Stimulated activated CD4-positive, alpha-beta T cell treated with anti-CD3 and anti-CD28 coated beads, Interleukin-4, amount 100 ng/mL, for 4 hours (primary cell): Measurements from ENCODE around the gene ZNF92.
"Not testable (repeated sequence)": the region's sequence is repeated elsewhere in the genome, so short reads cannot be mapped to it uniquely, and the experiment has no call there.

Source experiments
- DNase-seq, 2 experiments: peaks; one replicate each; pipeline ENCODE4 v3.0.0-alpha.2; 2020

The ZNF92 gene

GRCh38 chr7:65373608-65374351 lies at the start of gene ZNF92:
Gene ZNF92, plus strand, starts transcription at chr7:65373855. Its CDS starts 143 bp downstream, at chr7:65373998.
- DNase-seq = peak; percentile 90 to 93

GRCh38 chr7:65325793-65326432 lies 47.7 kb upstream of the ZNF92 start:
- no peak for DNase-seq

- DNase-seq = no peak
Observed at GRCh38 chr7:65338346-65338745, 35.3 kb upstream of the ZNF92 start.

GRCh38 chr7:65339257-65339656 lies 34.4 kb upstream of the ZNF92 start:
- DNase-seq = no peak

- no peak for DNase-seq
Observed at GRCh38 chr7:65342723-65343629, 30.7 kb upstream of the ZNF92 start.

GRCh38 chr7:65344541-65344940 lies 29.1 kb upstream of the ZNF92 start:
- DNase-seq = not testable (repeated sequence)

GRCh38 chr7:65354263-65354662 lies 19.4 kb upstream of the ZNF92 start:
- no peak for DNase-seq

GRCh38 chr7:65369843-65370242 lies 3.8 kb upstream of the ZNF92 start:
- no peak for DNase-seq

- no peak for DNase-seq
Observed at GRCh38 chr7:65371468-65371867, 2.2 kb upstream of the ZNF92 start.

- DNase-seq = no peak
Observed at GRCh38 chr7:65379318-65379717, 5.7 kb downstream of the ZNF92 start.

GRCh38 chr7:65381742-65382141 lies 8.1 kb downstream of the ZNF92 start:
- DNase-seq = no peak

GRCh38 chr7:65382452-65382851 lies 8.8 kb downstream of the ZNF92 start:
- DNase-seq = no peak

GRCh38 chr7:65387891-65388290 lies 14.2 kb downstream of the ZNF92 start:
- no peak for DNase-seq

- DNase-seq = no peak
Observed at GRCh38 chr7:65390588-65390987, 16.9 kb downstream of the ZNF92 start.

- DNase-seq = no peak
Observed at GRCh38 chr7:65397730-65398142, 24.1 kb downstream of the ZNF92 start.

- not testable (repeated sequence) for DNase-seq
Observed at GRCh38 chr7:65398671-65399070, 25.0 kb downstream of the ZNF92 start.

GRCh38 chr7:65399101-65399500 lies 25.4 kb downstream of the ZNF92 start:
- DNase-seq = not testable (repeated sequence)

- no peak for DNase-seq
Observed at GRCh38 chr7:65404020-65404419, 30.4 kb downstream of the ZNF92 start.

- DNase-seq = not testable (repeated sequence)
Observed at GRCh38 chr7:65406706-65407105, 33.1 kb downstream of the ZNF92 start.

- DNase-seq = no peak
Observed at GRCh38 chr7:65409363-65409762, 35.7 kb downstream of the ZNF92 start.

GRCh38 chr7:65411249-65411648 lies 37.6 kb downstream of the ZNF92 start:
- no peak for DNase-seq

GRCh38 chr7:65422670-65423069 lies 49.0 kb downstream of the ZNF92 start:
- no peak for DNase-seq

GRCh38 chr7:65423286-65423685 lies 49.6 kb downstream of the ZNF92 start:
- DNase-seq = not testable (repeated sequence)
